ENCODE data around the gene FBXL17. TPM values are rescaled to one million over a fixed set of nuclear protein-coding genes. Genes with fewer than 3 reads are reported as not detected.

FBXL17 gene
- total and polyA plus RNA-seq, 2 of the 13 experiments (the other 11 are each of a cell fraction or from before 2014, with no cell fraction given) = 3.0 to 7.9 TPM

GRCh38 chr5:107936515-107936914 lies 445.4 kb downstream of the FBXL17 start (continued):
- TF ChIP-seq AKNA (CRISPR knock-in tag; IDR thresholded peaks at IDR 0.05; ENCODE audit: borderline replicate concordance) (no peak), ZSCAN25 (CRISPR knock-in tag; IDR thresholded peaks at IDR 0.05) (no peak), AHDC1 (CRISPR knock-in tag; IDR thresholded peaks at IDR 0.05; ENCODE audit: borderline replicate concordance) (peak; percentile 40; the same call in 1 of the 2 replicates), PAXIP1 (CRISPR knock-in tag; conservative IDR thresholded peaks at IDR 0.05) (peak; percentile 46; the same call in 1 of the 2 replicates), ZNF496 (CRISPR knock-in tag; IDR thresholded peaks at IDR 0.05; ENCODE audit: insufficient replicate concordance) (no peak), KLF11 (CRISPR knock-in tag; IDR thresholded peaks at IDR 0.05) (no peak), PITX1 (CRISPR knock-in tag; IDR thresholded peaks at IDR 0.05) (0 out of 2 replicates have a peak, but pooled peaks have one; percentile 40), ZNF343 (CRISPR knock-in tag; IDR thresholded peaks at IDR 0.05) (no peak)
- TF ChIP-seq, protein P1, sequence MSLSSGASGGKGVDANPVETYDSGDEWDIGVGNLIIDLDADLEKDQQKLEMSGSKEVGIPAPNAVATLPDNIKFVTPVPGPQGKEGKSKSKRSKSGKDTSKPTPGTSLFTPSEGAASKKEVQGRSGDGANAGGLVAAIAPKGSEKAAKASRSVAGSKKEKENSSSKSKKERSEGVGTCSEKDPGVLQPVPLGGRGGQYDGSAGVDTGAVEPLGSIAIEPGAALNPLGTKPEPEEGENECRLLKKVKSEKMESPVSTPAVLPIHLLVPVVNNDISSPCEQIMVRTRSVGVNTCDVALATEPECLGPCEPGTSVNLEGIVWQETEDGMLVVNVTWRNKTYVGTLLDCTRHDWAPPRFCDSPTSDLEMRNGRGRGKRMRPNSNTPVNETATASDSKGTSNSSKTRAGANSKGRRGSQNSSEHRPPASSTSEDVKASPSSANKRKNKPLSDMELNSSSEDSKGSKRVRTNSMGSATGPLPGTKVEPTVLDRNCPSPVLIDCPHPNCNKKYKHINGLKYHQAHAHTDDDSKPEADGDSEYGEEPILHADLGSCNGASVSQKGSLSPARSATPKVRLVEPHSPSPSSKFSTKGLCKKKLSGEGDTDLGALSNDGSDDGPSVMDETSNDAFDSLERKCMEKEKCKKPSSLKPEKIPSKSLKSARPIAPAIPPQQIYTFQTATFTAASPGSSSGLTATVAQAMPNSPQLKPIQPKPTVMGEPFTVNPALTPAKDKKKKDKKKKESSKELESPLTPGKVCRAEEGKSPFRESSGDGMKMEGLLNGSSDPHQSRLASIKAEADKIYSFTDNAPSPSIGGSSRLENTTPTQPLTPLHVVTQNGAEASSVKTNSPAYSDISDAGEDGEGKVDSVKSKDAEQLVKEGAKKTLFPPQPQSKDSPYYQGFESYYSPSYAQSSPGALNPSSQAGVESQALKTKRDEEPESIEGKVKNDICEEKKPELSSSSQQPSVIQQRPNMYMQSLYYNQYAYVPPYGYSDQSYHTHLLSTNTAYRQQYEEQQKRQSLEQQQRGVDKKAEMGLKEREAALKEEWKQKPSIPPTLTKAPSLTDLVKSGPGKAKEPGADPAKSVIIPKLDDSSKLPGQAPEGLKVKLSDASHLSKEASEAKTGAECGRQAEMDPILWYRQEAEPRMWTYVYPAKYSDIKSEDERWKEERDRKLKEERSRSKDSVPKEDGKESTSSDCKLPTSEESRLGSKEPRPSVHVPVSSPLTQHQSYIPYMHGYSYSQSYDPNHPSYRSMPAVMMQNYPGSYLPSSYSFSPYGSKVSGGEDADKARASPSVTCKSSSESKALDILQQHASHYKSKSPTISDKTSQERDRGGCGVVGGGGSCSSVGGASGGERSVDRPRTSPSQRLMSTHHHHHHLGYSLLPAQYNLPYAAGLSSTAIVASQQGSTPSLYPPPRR (CRISPR knock-in tag; IDR thresholded peaks at IDR 0.05; ENCODE audit: borderline replicate concordance) = peak; percentile 37; the same call in 1 of the 2 replicates
